ENCODE measurements around the gene ZNF236.
"Not testable (repeated sequence)": the region's sequence is repeated elsewhere in the genome, so short reads cannot be mapped to it uniquely, and the experiment has no call there.

The ZNF236 gene

GRCh38 chr18:76908277-76908676, 85.9 kb downstream of the ZNF236 start:
- DNase-seq (ENCODE audit: low read depth in 2 of 2), result no peak

DNA sequence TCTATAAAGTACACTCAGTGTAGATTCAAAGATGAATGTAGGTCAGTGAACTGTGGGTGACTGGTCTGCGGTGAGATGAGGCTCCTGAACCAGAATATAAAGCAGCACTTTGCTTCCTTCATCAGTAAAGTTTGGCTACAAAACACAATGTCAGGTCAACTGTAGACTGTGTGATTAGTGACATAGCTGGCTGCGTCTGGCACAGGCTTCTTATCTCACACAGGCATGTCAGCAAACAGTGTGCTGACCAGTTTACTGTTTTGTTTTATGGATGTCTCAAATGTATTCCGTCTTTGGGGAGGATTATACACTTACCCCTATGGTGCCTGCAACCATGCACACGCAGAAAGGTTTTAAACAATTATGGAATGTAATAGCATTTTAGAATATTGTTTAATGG, 87.1 kb downstream of the ZNF236 start:
- no peak for DNase-seq (ENCODE audit: low read depth in 2 of 2)

- DNase-seq (ENCODE audit: low read depth in 2 of 2), result no peak
These were observed 89.1 kb downstream of the ZNF236 start for GRCh38 chr18:76911440-76911839.

DNA sequence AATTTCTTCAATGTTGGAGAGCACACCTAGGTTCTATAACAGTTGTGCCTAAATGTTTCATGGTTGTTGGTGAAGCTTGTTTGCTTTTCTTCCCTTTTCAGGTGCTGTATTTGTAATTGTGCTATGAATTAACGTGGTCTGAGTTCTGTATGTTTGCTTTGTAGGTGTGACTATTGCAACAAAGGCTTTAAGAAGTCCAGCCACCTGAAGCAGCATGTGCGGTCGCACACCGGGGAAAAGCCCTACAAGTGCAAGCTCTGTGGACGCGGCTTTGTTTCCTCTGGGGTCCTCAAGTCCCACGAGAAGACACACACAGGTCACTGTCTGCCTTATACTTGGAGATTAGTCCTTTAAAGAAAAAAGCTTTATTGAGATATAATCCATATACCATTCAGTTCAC, 91.2 kb downstream of the ZNF236 start:
- no peak for DNase-seq (ENCODE audit: low read depth in 2 of 2)

GRCh38 chr18:76914314-76914713, 92.0 kb downstream of the ZNF236 start:
- no peak for DNase-seq (ENCODE audit: low read depth in 2 of 2)

DNA sequence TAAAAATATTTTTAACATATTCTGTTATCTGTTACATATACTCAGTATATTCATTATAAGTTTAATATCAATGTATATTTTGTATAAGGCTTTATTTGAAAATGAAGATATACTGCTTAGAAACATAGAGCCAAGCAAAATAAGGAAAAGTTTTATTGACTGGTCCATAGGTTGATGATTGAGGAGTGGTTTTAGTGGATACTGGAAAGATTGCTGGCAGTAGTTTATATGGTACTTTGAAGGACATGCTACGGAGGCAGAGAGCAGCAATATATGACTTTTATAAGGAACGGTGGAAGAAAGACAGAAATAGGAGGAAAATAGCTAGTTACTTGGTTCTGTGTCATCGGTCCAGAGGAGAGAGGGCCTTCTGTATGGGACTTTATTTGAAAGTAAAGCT, 92.4 kb downstream of the ZNF236 start:
- DNase-seq (ENCODE audit: low read depth in 2 of 2), result no peak

DNA sequence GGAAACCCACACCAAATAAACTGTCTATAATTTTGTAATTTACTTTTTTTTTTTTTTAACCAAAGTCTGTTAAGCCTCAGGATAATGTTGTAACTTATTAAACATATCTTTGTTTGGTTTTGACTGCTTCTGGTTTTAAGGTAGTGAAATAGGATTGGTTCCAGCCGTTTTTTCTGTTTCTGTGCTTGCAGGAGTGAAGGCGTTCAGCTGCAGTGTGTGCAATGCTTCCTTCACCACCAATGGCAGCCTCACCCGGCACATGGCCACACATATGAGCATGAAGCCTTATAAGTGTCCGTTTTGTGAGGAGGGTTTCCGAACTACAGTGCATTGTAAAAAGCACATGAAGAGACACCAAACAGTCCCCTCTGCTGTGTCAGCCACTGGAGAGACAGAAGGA, 93.1 kb downstream of the ZNF236 start:
- no peak for DNase-seq (ENCODE audit: low read depth in 2 of 2)

GRCh38 chr18:76920974-76921373, 98.6 kb downstream of the ZNF236 start:
- no peak for DNase-seq (ENCODE audit: low read depth in 2 of 2)

DNA sequence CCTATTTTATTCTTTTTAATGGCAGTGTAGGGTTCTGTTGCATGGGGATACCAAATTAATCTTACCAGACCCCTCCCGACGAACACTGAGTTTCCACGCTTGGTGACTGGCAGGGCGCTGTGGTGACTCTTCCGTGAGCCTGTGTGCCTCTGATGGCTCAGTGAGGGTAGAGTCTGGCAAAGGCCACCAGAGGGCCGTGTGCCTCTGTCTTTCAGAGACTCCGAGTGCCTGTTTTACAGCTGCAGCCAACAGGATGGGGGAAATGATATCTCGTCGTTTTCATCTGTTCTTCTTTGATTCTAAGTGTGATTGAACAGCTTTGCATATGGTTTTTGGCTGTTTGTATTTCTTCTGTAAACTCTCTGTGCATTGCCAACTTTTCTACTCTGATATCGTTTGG, 99.8 kb downstream of the ZNF236 start:
- DNase-seq (ENCODE audit: low read depth in 2 of 2), result peak; percentile 3 to 7

GRCh38 chr18:76923485-76924085, 101.2 kb downstream of the ZNF236 start:
- DNase-seq (ENCODE audit: low read depth in 2 of 2), result no peak

DNA sequence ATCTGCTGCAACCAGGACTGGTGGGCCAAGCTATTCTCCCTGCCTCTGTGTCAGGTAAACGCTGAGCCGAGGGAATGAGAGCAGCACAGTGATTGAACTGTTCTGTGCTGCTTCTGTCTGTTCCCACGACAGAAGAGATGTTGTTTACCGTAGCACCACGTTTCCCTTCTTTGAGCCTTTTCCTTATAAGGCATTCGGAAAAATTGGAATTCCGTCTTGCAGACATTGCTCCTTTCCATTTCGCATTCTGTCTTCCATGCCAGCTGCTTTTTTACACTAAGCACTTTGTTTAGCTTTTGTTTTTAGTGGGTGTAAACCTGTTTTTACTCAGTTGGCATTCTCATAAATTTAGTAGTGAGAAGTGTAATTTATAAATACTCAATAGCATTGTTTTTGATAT, 103.1 kb downstream of the ZNF236 start:
- no peak for DNase-seq (ENCODE audit: low read depth in 2 of 2)

DNA sequence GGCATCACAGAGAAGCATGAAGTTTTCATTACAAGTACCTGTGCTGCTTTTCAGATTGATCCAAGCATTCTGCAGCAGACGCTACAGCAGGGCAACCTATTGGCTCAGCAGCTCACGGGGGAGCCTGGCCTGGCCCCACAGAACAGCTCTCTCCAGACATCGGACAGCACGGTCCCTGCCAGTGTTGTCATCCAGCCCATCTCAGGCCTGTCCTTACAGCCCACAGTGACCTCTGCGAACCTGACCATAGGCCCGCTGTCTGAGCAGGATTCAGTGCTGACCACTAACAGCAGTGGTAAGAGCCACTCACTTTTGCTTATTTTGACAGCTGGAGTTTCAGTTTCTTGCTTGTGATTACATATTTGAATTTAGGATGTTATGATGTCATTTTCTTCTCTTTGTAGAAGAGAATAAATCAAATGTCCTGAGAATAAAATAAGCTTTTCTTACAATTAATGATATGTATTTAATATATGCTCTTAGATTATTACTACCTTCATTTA, 104.9 kb downstream of the ZNF236 start:
- DNase-seq (ENCODE audit: low read depth in 2 of 2), result no peak

GRCh38 chr18:76928179-76928868, 106.0 kb downstream of the ZNF236 start:
- no peak for DNase-seq (ENCODE audit: low read depth in 2 of 2)

- DNase-seq (ENCODE audit: low read depth in 2 of 2), result no peak
These were observed 108.8 kb downstream of the ZNF236 start for GRCh38 chr18:76931171-76931570.

GRCh38 chr18:76932026-76932819, 109.9 kb downstream of the ZNF236 start:
- no peak for DNase-seq (ENCODE audit: low read depth in 2 of 2)

- DNase-seq (ENCODE audit: low read depth in 2 of 2), result no peak
These were observed 113.5 kb downstream of the ZNF236 start for GRCh38 chr18:76935722-76936337.

- DNase-seq (ENCODE audit: low read depth in 2 of 2), result no peak
These were observed 114.5 kb downstream of the ZNF236 start for GRCh38 chr18:76936877-76937276.

DNA sequence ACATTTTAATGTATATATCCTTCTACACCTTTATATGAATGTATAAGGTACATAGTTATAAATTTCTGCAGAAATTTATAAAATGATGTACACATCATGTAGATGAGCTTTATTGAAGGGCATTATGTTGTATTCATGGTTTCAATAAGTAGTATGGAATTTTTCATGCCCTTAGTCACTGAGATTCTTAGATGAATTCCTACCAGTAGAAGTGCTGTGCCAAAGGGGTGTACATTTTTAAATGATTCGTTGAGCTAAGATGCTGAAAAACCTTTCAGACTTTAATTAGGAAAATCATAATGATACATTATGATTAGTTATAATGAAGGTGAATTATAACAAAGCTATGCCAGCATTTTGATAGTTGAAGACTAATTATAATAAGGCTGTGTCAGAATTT, 115.2 kb downstream of the ZNF236 start:
- no peak for DNase-seq (ENCODE audit: low read depth in 2 of 2)

DNA sequence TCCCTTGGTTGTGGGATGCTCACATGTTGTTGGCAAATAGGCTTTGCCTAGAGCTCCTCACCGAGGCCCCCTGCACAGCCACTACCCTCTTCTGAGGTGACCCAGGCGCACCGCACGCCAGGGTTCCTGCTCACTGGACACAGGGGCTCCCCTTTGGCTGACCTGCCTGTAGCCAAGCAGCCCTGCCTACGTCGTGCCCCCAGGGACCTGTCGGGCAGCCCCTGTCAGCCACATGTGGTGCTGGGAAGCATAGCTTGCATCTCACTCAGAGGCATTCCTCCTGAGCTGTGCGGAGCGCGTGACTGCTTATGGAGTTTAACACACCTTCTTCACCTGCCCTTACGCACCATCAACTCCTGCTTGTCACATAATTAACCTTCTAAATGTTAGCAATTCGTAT, 116.3 kb downstream of the ZNF236 start:
- no peak for DNase-seq (ENCODE audit: low read depth in 2 of 2)

DNA sequence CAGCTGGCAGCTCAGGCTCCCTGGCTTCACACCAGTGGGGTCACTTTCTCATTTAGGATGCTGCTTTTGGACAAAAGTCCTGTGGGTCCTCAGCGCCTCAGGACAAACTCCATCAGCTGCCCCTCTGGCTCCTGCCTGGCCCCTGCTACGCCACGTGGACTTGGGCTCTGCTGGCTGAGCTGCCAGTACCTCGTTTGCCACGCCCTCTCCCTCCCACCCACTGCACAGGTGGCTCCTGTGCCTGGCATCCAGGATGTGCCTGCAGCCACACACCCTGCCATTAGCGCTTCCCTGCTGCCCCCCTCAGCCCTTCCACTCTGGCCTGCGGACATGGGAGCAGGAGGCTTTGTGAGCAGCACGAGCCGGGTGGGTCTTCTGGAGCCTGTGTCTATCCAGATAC, 118.9 kb downstream of the ZNF236 start:
- DNase-seq (ENCODE audit: low read depth in 2 of 2), result no peak

GRCh38 chr18:76943542-76944339, 121.4 kb downstream of the ZNF236 start:
- no peak for DNase-seq (ENCODE audit: low read depth in 2 of 2)

- not testable (repeated sequence) for DNase-seq (ENCODE audit: low read depth in 2 of 2)
These were observed 122.0 kb downstream of the ZNF236 start for GRCh38 chr18:76944346-76944745.

Measured in stimulated activated CD4-positive, alpha-beta T cell treated with anti-CD3 and anti-CD28 coated beads, Interleukin-1b, Interleukin-23, amount 100 ng/mL, for 1 hour (primary cell).